Amniotic epithelial cell (primary cell): ENCODE data around the gene FIP1L1.
A peak's percentile ranks its signal among the peaks of the same experiment; 100 is the strongest.

ENCODE experiments used
- DNase-seq: peaks from one replicate; pipeline ENCODE4 v3.0.0-alpha.2; 2010; ENCODE audit warnings: low read depth

Gene FIP1L1

DNA sequence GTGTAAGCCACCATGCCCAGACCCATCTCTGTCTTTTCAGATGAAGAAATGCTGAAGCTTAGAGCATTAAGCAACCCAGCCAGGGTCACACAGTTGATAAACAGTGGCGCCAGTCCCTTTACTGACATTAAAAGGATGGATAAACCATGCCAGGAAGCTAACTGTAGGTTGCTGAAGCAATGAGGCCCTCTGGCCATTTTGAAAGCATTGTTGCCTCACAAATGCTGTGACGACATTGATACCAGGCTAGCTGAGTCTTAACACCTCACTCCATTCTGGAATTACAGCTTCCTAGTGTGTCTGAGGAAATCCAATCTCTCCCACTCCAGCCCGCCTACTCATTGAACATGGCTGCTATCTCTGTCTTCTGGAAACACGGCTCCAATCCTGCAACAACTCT is 124.1 kb downstream of the FIP1L1 start:
- no peak for DNase-seq

DNA sequence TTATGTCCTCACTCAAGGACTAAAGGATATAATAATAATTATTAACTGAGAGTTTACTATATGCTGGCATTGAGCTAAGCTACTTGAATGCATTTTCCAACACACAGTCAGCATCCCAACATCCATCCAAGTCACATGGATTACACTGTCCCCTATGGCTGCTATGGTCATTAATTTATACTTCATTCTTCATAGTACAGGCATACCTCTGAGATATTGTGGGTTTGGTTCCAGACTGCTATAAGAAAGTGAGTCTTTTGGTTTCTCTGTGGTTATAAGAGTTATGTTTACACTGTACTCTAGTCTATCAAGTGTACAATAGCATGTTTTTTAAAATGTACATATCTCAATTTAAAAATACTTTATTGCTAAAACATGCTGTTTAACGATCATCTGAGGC is 124.7 kb downstream of the FIP1L1 start:
- DNase-seq, result no peak

DNA sequence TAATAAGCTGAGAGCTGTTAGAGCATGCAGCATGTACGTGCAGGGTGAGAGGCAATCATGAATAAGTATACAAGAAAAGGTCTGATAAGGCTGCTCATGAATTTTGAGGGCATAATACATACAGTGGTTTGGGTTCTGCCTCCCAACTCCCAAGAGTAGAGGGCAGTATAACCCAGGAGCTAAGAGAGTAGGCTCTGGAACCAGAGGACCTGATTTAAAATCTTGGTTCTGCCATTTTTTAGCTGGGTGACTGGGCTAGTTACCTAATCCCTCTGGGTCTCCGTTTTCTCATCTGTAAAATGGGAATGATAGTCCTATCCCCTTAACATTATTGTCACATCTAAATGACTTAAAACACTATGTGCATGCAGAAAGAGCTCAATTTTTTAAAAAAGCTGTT is 128.5 kb downstream of the FIP1L1 start:
- no peak for DNase-seq

DNA sequence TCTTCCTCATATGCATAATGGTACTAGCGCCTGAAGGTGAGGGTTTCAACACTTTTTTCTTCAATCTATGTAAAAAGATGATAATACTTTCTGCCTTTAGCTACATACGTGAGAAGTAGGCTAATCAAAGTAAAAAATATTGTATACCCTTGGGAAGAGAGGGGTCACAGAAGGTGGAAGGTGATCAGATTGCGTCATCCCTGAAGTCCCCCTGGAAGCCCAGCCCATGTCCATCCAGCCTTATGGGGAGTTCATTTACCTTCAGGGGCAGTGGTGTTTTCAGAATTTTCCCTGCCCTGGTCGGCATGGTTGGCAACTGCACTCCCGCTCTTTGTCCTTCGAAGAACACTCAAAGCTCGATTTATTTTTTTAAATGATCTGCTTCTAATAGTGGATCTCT is 129.6 kb downstream of the FIP1L1 start:
- no peak for DNase-seq

DNA sequence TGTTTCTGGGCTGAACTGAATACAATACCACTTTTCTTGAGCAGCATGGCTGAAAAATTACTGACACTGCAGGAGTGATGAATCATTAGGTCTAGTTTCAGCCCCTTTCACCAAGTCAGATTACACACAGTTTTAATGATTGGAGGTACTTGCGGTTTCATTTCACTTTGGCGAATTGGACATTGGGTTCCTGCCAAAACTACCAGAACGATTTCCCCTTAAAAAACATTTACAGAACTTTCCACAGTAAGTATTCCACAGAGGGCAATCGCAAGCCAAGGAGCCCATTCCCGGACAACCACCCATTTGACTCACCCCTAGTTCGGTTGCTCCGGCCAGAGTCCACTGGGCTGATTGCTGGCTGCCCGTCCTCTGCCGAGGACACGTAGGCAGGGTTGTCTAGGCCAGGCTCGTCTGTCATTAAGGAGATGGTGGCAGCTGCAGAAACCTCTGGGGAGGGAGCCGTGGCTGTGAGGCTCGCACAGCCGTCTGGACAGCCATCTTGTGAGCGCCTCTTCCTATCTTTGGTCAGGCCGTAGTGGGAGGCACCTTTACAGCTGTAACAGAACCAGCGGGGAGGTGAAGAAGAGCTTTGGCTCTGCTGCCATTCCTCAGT is 130.3 kb downstream of the FIP1L1 start:
- no peak for DNase-seq

DNA sequence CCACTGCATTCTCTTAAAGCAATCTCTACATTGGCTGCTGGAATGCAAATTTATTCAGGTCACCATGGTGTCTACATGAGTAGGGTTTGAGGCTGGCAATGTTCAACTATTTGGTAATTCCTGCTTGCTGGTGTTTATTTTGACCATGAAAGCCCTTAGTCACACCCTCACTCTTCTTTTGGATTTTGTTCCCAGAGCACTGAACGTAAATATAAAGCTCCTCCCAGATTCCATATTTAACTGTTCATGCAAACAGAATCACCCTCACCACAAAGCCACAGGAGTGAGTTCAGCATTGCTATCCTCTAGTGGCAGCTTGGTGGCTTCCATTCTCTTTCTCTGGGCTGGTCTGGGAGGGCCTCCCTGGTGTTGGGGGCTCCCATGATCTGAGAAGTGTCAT is 131.0 kb downstream of the FIP1L1 start:
- DNase-seq, result peak; percentile 70

DNA sequence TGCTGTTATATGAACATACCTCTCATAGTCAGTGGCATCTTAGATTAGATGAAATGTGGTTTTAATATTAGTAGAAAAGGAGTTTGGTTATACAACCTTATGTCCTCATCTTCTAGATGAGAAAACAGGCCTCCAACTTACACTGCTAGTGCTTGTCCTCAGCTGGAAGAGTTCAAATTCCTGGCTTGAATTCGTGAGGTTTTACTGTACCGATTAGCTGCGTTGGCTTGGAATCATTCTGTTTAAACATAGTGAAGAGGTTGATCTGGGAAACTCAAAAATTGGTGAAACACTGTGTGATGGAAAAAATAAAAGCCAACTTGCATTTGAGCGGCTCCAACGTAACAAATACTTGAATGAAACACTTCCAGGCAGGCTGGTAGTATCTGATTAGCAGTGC is 132.9 kb downstream of the FIP1L1 start:
- DNase-seq, result no peak
